Measurements from ENCODE around the gene UST.

- no peak for TF ChIP-seq CTCF (conservative IDR thresholded peaks at IDR 0.05; ENCODE audit: low read length)
- TF ChIP-seq EZH2phosphoT487 (IDR thresholded peaks at IDR 0.05; ENCODE audit: borderline replicate concordance), result no peak
Observed at GRCh38 chr6:149053848-149054558, 307.2 kb downstream of the UST start.

All from Loucy (cell line).